Prostate gland (tissue), 2 donors: ENCODE measurements around the gene PSKH1. TPM values are rescaled to one million over a fixed set of nuclear protein-coding genes. Genes with fewer than 3 reads are reported as not detected.

Experiments
- DNase-seq: peaks from one replicate; pipeline ENCODE4 v3.0.0-alpha.2; 2019; ENCODE audit warnings: low spot score
- H3K27ac ChIP-seq, 2 donors: fragments of 200-600 bp; sonication (generic); 2 replicates each; pipeline ENCODE4 v1.5.1; 2017 to 2019
- H3K27me3 ChIP-seq: fragments of 200-600 bp; sonication (generic); replicated peaks from 2 replicates; pipeline ENCODE4 v1.5.1; 2019; ENCODE audit not compliant: insufficient read depth
- H3K36me3 ChIP-seq, 2 donors: fragments of 200-600 bp; sonication (generic); 1 replicate in 1 of 2; 2 replicates in 1 of 2; pipeline versions ENCODE4 v1.5.1 to v1.8.1; 2017 to 2019
- H3K4me1 ChIP-seq: fragments of 200-600 bp; sonication (generic); replicated peaks from 2 replicates; pipeline ENCODE4 v1.5.1; 2019
- H3K4me3 ChIP-seq, 2 donors: fragments of 200-600 bp; sonication (generic); 2 replicates each; pipeline ENCODE4 v1.5.1; 2017 to 2019
- H3K9me3 ChIP-seq: fragments of 200-600 bp; sonication (generic); 2 replicates; pipeline ENCODE4 v1.5.1; 2017
- POLR2A ChIP-seq: fragments of 450-650 bp; IDR thresholded peaks from one replicate; pipeline ENCODE4 v1.6.1; 2016; ENCODE audit warnings: antibody characterized with exemption, mild to moderate bottlenecking
- POLR2AphosphoS5 ChIP-seq: sonication (generic); formaldehyde crosslinking; IDR thresholded peaks from one replicate; pipeline ENCODE4 v1.6.1; 2017; ENCODE audit warnings: antibody characterized with exemption
- WGBS: methylation state at CpG from one replicate; pipeline ENCODE4 v1.1.5; 2018; 5-methylcytosine and 5-hydroxymethylcytosine counted together
- intact Hi-C: fragments of 100-400 bp; cut with DNase I; formaldehyde crosslinking; loops from one replicate; pipeline ENCODE4 v1.14.2; 2022
- total RNA-seq, 2 donors: library from RNA; depleted of rRNA; stranded (reverse); fragments of >200 nt; gene quantifications; one replicate each; pipeline ENCODE4 v1.1.0, GENCODE V29; 2016
- TF ChIP-seq, protein P1 (sequence below), 4 experiments: fragments of 200-600 bp in 2 of 4; fragments of 450-650 bp in 2 of 4; sonication (generic) in 2 of 4; IDR thresholded peaks; 1 replicate in 3 of 4; 2 replicates in 1 of 4; pipeline ENCODE4 v1.5.1; 2016 to 2019; ENCODE audit warnings: antibody characterized with exemption in 4 of 4, mild to moderate bottlenecking in 2 of 4, moderate library complexity in 2 of 4

The PSKH1 gene
- total RNA-seq, 2 donors from 2014 or later, result 16.7 to 53.2 TPM

DNA sequence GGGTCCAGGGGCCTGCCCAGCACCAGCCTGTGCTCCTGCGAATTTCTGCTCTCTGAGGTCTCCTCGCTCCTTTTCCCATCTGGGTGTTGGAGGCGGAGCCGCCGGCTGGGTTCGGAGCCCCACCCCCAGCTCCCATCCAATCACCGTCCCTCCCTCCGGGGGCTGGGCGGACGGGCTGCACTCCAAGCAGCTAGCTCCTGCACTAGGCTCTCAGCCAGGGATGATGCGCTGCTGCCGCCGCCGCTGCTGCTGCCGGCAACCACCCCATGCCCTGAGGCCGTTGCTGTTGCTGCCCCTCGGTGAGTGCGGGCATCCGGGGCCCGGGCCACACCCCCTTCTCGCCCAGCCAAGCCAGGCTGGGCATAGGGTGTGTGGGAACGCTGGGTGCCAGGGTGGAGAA lies 8.4 kb upstream of the PSKH1 start, which contains the start of gene NRN1L:
Gene NRN1L (plus strand): TSS at position 202 of the 400 bp plus-strand sequence. CDS start 19 bp downstream, at position 221.
- H3K27ac ChIP-seq, result peak within 1 kb of the TSS; percentile 56 to 59
- H3K9me3 ChIP-seq, result no peaks in the 10 kb centered on the region
- no peaks in the 10 kb centered on the region for H3K27me3 ChIP-seq
- peak; percentile 93 for DNase-seq
- peaks cover 7% of the 10 kb centered on the region for H3K4me1 ChIP-seq
- intact Hi-C loops, result loop anchor here (5.0 kb wide), 1 partner anchor 158 kb away; no protein-coding TSS in a partner anchor
- 15% methylated on average over 22 of the region's 22 CpGs for WGBS
- H3K4me3 ChIP-seq, result no peak within 1 kb of the TSS
- TF ChIP-seq POLR2A (peak; percentile 45), POLR2AphosphoS5 (peak; percentile 92)
- TF ChIP-seq, protein P1, sequence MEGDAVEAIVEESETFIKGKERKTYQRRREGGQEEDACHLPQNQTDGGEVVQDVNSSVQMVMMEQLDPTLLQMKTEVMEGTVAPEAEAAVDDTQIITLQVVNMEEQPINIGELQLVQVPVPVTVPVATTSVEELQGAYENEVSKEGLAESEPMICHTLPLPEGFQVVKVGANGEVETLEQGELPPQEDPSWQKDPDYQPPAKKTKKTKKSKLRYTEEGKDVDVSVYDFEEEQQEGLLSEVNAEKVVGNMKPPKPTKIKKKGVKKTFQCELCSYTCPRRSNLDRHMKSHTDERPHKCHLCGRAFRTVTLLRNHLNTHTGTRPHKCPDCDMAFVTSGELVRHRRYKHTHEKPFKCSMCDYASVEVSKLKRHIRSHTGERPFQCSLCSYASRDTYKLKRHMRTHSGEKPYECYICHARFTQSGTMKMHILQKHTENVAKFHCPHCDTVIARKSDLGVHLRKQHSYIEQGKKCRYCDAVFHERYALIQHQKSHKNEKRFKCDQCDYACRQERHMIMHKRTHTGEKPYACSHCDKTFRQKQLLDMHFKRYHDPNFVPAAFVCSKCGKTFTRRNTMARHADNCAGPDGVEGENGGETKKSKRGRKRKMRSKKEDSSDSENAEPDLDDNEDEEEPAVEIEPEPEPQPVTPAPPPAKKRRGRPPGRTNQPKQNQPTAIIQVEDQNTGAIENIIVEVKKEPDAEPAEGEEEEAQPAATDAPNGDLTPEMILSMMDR (IDR thresholded peaks at IDR 0.05), result no peak
- peaks cover 16 to 43% of the 10 kb centered on the region in 2 donors for H3K36me3 ChIP-seq

DNA sequence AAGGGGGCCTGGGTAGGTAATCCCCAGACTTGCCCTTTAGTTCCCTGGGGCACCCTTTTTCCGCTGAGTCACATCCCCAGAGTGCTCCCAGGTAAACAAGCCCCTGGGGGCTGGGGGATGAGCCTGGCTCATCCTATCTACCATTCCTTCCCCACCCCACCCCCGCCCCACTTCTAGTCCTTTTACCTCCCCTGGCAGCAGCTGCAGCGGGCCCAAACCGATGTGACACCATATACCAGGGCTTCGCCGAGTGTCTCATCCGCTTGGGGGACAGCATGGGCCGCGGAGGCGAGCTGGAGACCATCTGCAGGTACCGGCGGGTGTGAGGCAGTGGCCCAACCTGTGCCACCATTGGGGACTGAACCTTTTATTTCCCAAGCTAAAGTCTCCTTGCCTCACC lies 7.5 kb upstream of the PSKH1 start:
- Histone ChIP-seq H3K36me3 (peaks cover 9 to 34% of the 10 kb centered on the region in 2 donors), H3K27ac (peak overlapping the region in 1 of 2 donors; percentile 56), H3K27me3 (no peaks in the 10 kb centered on the region), H3K9me3 (no peaks in the 10 kb centered on the region), H3K4me1 (peaks cover 7% of the 10 kb centered on the region), H3K4me3 (no peak overlapping the region)
- WGBS, result 93% methylated on average over 12 of the region's 12 CpGs
- TF ChIP-seq POLR2A, result no peak
- TF ChIP-seq, protein P1 (IDR thresholded peaks at IDR 0.05), result no peak
- no peak for TF ChIP-seq POLR2AphosphoS5
- intact Hi-C loops, result no loop called here
- DNase-seq, result no peak

DNA sequence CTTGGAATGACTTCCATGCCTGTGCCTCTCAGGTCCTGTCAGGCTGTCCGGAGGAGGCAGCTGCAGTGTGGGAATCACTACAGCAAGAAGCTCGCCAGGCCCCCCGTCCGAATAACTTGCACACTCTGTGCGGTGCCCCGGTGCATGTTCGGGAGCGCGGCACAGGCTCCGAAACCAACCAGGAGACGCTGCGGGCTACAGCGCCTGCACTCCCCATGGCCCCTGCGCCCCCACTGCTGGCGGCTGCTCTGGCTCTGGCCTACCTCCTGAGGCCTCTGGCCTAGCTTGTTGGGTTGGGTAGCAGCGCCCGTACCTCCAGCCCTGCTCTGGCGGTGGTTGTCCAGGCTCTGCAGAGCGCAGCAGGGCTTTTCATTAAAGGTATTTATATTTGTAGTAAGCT lies 7.1 kb upstream of the PSKH1 start:
- intact Hi-C loops, result no loop called here
- H3K9me3 ChIP-seq, result no peaks in the 10 kb centered on the region
- no peak for TF ChIP-seq POLR2AphosphoS5
- no peak for TF ChIP-seq POLR2A
- TF ChIP-seq, protein P1 (IDR thresholded peaks at IDR 0.05), result no peak
- no peak overlapping the region for H3K4me3 ChIP-seq
- peaks cover 7% of the 10 kb centered on the region for H3K4me1 ChIP-seq
- 95% methylated on average over 19 of the region's 19 CpGs for WGBS
- no peaks in the 10 kb centered on the region for H3K27me3 ChIP-seq
- peaks cover 6 to 31% of the 10 kb centered on the region in 2 donors for H3K36me3 ChIP-seq
- no peak overlapping the region for H3K27ac ChIP-seq
- DNase-seq, result no peak

DNA sequence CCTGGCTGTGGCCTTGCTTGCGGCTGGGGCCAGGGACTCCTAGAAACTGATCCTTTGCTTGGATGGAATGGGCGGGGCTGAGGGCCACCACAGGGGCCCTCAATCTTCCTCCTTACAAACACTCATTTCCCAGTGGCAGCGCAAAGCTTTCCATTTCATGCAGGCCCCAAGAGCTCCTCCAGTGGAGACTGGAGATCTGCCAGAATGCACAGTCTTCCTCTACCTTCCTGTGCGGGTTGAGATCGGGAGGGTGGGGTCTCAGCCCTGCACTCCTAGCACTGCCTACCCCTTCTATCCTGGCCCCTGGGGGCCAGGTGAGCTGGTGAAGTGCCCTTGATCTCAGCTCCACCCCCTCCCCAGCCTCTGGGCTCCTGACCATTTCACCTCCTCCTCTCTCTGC lies 6.7 kb upstream of the PSKH1 start:
- peaks cover 2 to 27% of the 10 kb centered on the region in 2 donors for H3K36me3 ChIP-seq
- H3K27ac ChIP-seq, result no peak overlapping the region
- TF ChIP-seq POLR2AphosphoS5 (no peak), POLR2A (no peak)
- TF ChIP-seq, protein P1 (IDR thresholded peaks at IDR 0.05), result no peak
- H3K4me3 ChIP-seq, result no peak overlapping the region
- peaks cover 7% of the 10 kb centered on the region for H3K4me1 ChIP-seq
- H3K9me3 ChIP-seq, result no peaks in the 10 kb centered on the region
- 89% methylated on average over 5 of the region's 5 CpGs for WGBS
- H3K27me3 ChIP-seq, result no peaks in the 10 kb centered on the region
- DNase-seq, result no peak
- intact Hi-C loops, result no loop called here

DNA sequence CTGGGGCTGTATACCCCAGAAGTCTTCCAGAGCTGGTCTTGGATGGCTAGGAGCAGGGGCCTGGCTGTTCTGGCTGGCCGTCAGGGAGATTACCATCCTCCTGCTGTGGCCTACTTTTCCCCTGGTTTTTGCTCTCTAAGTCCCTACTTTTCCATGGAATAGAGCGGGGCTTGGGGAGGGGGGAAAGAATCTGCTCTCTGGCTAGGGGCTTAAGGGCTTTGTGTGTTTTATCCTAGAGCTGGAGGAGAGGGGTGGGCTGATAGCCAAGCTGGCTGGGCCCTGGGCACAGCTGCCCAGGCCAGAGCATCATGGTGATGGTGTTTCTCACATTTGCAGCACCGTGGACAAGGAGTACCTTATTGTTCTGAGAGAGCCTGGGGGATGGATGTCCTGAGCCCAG lies 4.7 kb upstream of the PSKH1 start:
- DNase-seq, result no peak
- Histone ChIP-seq H3K27ac (no peak overlapping the region), H3K4me3 (no peak overlapping the region), H3K9me3 (no peaks in the 10 kb centered on the region), H3K4me1 (peaks cover 7% of the 10 kb centered on the region), H3K36me3 (peaks cover 0 to 13% of the 10 kb centered on the region in 2 donors), H3K27me3 (no peaks in the 10 kb centered on the region)
- intact Hi-C loops, result no loop called here
- TF ChIP-seq, protein P1 (IDR thresholded peaks at IDR 0.05), result no peak
- TF ChIP-seq POLR2AphosphoS5 (no peak), POLR2A (no peak)
- WGBS, result 88% methylated on average over 3 of the region's 3 CpGs
